GM21717 (cell line): ENCODE results near the gene CYP2C19.
"Not testable (repeated sequence)": the region's sequence is repeated elsewhere in the genome, so short reads cannot be mapped to it uniquely, and the experiment has no call there.

ENCODE experiments used
- ATAC-seq: cut with Tn5 transposase; IDR thresholded peaks from one replicate; pipeline ENCODE4 v1.9.1; 2021; ENCODE audit warnings: mild to moderate bottlenecking, moderate library complexity; ENCODE audit not compliant: unreplicated experiment

Gene CYP2C19

DNA sequence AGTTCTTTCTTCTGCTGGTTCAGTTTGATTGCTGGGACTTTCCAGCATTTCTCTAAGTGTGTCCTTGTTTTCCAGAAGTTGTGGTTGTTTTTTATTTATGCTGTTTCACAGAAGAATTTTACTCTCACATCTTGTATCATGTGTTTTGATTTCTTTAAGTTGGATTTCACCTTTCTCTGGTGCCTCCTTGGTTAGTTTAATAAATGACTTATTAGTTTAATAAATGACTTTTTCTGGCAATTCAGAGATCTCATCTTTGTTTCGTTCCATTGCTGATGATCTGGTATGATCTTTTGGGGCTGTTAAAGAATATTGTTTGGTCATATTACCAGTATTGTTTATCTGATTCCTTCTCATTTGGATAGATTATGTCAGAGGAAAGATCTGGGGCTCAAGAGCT lies 116.2 kb downstream of the CYP2C19 start:
- no peak for ATAC-seq

DNA sequence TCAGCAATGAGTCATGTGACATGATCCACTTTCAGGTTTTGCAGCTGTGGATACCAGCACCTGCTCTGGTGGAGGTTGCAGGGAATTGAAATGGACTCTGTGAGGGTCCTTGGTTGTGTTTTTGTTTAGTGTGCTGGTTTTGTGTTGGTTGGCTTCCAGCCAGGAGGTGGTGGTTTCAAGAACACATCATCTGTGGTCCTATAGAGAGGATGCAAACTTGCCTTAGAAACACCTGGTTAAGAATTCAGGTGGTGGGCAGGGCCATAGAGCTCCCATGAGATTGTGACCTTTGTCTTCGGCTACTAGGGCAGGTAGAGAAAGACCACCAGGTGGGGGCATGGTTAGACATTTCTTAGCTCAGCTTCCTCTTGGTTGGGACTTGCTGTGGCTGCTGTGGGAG lies 116.7 kb downstream of the CYP2C19 start:
- ATAC-seq: no peak

GRCh38 chr10:94889123-94889522 lies 126.6 kb downstream of the CYP2C19 start:
- ATAC-seq: no peak

- ATAC-seq: no peak
Observed at GRCh38 chr10:94890264-94891022, 128.0 kb downstream of the CYP2C19 start.

DNA sequence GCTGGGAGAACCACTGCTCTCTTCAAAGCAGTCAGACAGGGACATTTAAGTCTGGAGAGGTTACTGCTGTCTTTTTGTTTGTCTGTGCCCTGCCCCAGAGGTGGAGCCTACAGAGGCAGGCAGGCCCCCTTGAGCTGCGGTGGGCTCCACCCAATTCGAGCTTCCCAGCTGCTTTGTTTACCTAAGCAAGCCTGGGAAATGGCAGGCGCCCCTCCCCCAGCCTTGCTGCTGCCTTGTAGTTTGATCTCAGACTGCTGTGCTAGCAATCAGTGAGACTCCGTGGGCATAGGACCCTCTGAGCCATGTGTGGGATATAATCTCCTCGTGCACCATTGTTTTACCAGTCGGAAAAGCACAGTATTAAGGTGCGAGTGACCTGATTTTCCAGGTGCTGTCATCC lies 135.9 kb downstream of the CYP2C19 start:
- ATAC-seq: not testable (repeated sequence)

DNA sequence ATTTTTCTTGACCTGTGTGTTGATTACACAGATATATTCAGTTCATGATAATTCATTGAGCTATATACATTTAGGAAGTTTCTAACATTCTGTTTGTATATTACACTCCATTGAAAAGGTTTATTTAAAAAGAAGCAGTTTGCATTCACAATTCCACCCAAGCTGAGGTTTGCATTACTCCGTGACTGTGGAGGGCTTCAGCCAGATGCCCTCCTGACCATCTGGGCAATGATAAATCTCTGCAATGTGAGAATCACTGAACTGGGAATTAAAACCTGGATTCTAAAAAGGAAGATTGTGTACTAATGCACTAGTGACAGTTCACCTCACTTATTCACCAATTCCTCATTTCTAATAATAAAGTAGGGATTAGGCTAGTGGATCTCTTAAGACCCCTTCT lies 139.6 kb downstream of the CYP2C19 start:
- no peak for ATAC-seq

- ATAC-seq: no peak
Observed at GRCh38 chr10:94902570-94902969, 140.1 kb downstream of the CYP2C19 start.
